GM18861 (cell line): Measurements from ENCODE around the gene CCDC63.

ENCODE experiments used
- ATAC-seq: cut with Tn5 transposase; IDR thresholded peaks from one replicate; pipeline ENCODE4 v1.9.1; 2021; ENCODE audit not compliant: unreplicated experiment

CCDC63 gene

GRCh38 chr12:110920324-110920910 is 73.6 kb downstream of the CCDC63 start, which contains the start of gene MYL2:
Gene MYL2 (minus strand): TSS chr12:110920579. CDS start chr12:110920529, 50 bp downstream.
- no peak for ATAC-seq

GRCh38 chr12:110921262-110921661 is 74.5 kb downstream of the CCDC63 start:
- no peak for ATAC-seq

GRCh38 chr12:110922652-110923051 is 75.9 kb downstream of the CCDC63 start:
- ATAC-seq = no peak

- no peak for ATAC-seq
Measured at GRCh38 chr12:110923192-110923591, 76.4 kb downstream of the CCDC63 start.

- no peak for ATAC-seq
Measured at GRCh38 chr12:110923692-110924334, 77.0 kb downstream of the CCDC63 start.

GRCh38 chr12:110927546-110927945 is 80.8 kb downstream of the CCDC63 start:
- no peak for ATAC-seq

GRCh38 chr12:110928700-110929099 is 81.9 kb downstream of the CCDC63 start:
- ATAC-seq = no peak

GRCh38 chr12:110929818-110930217 is 83.0 kb downstream of the CCDC63 start:
- ATAC-seq = no peak

GRCh38 chr12:110930348-110931314 is 83.8 kb downstream of the CCDC63 start:
- no peak for ATAC-seq

- no peak for ATAC-seq
Measured at GRCh38 chr12:110931315-110931728, 84.5 kb downstream of the CCDC63 start.

GRCh38 chr12:110932046-110932445 is 85.3 kb downstream of the CCDC63 start:
- no peak for ATAC-seq

- ATAC-seq = no peak
Measured at GRCh38 chr12:110933326-110933974, 86.7 kb downstream of the CCDC63 start.

GRCh38 chr12:110934093-110934852 is 87.5 kb downstream of the CCDC63 start:
- ATAC-seq = no peak

- no peak for ATAC-seq
Measured at GRCh38 chr12:110935588-110935987, 88.8 kb downstream of the CCDC63 start.

- ATAC-seq = no peak
Measured at GRCh38 chr12:110936367-110937103, 89.7 kb downstream of the CCDC63 start.

- ATAC-seq = no peak
Measured at GRCh38 chr12:110937104-110937641, 90.4 kb downstream of the CCDC63 start.

GRCh38 chr12:110940296-110940695 is 93.5 kb downstream of the CCDC63 start:
- ATAC-seq = no peak

- ATAC-seq = no peak
Measured at GRCh38 chr12:110940933-110941332, 94.1 kb downstream of the CCDC63 start.

GRCh38 chr12:110941391-110941790 is 94.6 kb downstream of the CCDC63 start:
- ATAC-seq = no peak
